ENCODE results near the gene HMMR.
"Not testable (repeated sequence)": the region's sequence is repeated elsewhere in the genome, so short reads cannot be mapped to it uniquely, and the experiment has no call there.

Gene HMMR

DNA sequence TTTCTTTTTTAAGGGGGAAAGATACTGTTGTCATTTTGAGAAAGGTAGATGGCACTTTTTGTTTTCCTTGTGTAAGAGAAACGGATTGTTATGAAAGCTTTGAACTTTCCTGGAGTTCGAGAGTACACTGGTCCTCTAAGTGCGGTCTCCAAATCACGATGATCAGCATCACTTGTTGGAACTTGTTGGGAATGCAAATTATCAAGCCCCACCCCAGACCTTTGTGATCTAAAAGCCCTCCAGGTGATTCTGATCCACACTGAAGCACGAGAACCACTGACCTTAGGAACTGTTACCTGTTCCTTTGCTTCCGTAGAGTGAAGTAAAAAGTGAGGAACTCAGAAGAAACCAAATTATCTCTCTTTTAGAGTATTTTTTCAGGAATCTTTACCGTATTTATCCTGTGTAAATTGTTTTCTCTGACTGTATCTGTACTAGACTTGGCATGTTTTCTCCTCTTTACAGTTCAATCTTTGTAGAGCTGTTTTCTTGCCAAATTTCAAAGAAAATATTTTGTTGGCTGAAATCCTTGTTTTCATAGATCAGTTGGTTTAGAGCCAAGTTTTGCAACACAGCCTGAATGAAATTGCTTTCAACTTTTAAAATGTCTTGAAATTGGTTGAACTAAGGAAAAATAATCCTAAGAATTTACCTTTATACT, 49.0 kb downstream of the HMMR start:
- DNase-seq: no peak

DNA sequence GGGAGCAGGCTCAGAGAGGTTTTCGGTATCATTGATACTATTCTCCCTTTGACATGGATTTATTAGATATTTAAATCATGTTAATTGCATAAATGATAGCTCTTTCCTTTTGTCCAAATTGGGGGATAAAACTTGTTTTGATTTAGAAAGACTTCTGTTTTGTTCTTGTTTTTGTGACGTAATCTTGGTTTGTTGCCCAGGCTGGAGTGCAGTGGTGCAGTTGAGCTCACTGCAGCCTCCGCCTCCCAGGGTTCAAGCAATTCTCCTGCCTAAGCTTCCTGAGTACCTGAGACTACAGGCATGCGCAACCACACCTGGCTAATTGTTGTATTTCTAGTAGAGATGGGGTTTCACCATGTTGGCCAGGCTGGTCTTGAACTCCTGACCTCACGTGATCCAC, 52.1 kb downstream of the HMMR start:
- DNase-seq: no peak

DNA sequence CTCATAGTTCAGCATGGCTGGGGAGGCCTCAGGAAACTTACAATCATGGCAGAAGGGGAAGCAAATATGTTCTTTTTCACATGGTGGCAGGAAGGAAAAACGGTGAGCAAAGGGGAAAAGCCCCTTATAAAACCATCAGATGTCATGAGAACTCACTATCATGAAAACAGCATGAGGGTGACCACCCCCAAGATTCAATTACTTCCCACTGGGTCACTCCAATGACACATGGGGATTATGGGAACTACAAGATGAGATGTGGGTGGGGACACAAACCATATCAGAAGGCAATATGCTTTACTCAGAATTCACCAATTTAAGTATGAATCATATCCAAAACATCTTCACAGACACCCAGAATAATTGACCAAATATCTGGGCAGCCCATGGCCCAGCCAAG, 64.7 kb downstream of the HMMR start:
- no peak for DNase-seq

DNA sequence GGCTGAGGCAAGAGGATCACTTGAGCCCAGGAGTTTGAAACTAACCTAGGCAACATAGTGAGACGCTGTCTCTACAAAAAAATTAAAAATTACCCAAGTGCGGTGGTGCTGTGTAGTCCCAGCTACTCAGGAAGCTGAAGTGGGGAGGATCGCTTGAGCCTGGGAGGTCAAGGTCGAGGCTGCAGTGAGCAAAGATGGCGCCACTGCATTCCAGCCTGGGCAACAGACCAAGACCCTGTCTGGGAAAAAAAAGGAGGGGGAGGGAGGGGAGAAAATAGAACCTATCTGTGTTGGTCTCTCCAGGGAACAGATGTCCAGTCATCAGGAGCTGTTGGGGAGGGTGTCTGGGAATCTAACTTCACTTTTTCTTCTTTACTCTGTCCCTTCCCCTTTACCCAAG, 69.3 kb downstream of the HMMR start:
- no peak for DNase-seq

DNA sequence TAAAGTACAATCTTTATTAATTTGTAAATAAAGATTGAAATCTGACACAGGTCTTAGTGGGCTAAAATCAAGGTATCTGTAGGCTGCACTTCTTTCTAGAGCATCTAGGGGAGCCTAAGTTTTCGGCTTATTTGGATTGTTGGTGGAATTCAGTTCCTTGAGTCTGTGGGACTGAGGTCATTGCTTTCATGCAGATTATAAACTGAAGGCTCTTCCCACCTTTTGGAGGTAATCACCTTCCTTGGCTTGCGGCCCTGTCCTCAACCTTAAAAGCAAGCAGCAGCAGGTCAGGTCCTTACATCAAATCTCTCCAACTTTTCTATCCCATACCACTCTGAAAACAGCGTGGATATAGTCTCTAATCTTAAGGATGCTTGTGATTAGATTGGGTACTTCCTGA, 70.8 kb downstream of the HMMR start:
- no peak for DNase-seq

DNA sequence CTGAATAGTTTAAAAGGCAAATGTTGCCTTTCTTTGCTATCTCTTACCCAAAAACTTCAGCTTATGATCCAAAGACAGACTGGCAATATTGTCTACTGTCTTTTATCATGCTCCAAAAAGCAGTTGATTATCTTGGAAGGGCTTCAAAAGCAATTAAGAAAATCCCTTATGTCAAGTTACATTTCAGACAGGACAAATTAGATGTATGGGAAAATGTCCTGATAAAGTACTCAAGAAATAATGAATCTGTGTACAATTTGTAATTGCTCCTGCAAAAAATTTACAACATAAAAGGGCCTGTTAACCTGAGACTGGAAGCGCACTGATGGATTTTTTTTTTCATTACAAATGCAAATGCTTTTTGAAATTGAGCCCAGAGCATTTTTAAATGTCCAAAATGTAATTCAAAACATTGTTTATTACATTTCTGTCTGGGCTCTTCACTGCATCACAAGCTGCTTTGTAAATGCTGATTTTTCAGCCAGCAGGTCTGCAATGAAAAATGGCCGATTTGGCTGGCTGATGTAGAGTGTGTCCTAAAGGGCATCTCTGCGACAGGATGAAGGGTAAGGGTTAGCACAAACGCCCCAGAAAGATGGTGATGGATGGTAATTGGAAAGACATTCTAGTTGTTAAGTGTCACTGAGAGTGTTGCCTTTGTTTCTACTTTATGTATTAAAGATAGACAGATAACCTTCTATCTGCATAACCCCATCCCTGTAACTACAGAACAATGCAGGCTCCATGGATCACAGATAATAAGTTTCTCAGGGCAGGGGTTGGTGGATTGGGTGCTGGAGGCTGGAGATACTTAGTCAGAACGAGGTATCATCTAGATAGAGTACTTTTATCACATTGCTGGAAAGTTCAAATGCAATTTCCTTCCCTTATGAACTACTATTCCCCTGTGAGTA, 72.0 kb downstream of the HMMR start:
- DNase-seq: no peak

DNA sequence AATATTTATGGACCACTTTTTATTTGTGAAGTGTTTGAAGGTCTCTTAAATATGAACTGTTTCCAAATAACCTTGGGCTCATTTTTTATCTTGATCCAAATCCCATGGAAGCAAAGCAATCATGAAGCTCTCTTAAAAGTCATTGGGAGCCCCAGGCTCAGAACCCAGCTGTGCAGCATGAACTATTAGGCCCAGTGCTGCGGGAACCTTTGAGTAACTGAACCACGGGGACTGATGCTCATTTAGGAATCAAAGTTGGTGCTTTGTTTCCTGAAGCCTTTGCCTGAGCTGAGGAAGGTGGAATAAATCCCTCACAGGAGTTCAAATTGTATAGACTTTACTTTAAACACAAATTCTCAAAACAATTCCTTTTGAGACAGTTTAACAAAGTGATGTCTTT, 72.8 kb downstream of the HMMR start:
- DNase-seq: no peak

DNA sequence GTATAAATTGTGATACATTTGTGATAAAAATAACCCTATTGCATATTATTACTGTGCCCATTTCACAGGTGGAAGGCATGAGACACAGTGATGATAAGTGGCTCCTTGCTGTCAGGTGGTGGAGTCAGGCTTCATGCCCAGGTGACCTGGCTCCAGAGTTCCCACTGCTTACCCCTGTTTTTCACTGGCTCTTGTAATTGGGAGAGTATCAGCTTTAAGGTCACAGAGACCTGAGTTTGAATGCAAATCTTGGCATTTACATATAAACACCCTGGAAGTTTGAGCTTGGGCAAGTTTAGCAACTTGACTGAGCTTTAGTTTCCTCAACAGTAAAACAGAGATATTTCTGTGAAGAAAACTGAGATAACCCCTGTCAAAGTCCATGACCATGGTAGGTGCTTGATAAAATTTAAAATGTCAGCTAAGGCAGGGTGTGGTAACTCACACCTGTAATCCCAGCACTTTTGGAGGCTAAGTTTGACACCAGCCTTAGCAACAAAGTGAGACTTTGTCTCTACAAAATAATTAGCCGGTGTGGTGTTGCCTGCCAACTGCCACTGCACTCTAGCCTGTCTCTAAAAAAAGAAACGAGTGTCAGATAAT, 74.2 kb downstream of the HMMR start:
- no peak for DNase-seq

DNA sequence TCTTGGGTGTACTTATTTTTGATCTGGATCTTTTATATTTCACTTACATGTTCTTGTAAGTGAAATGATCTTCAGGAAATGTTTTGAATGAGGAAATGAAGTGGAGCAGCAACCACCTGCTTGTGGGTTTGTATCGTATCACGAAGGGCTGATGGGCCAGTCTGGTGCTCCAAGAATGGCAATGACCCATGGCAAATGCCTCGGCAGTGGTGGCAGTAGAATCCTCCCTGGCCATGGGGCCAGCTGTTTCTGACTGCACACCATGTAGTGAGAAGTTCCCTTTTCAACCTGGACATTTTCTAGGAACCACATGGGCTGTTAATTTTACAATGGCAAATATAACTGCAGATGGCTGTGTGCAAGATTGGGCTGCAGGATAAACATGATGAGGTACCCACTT, 74.9 kb downstream of the HMMR start:
- no peak for DNase-seq

DNA sequence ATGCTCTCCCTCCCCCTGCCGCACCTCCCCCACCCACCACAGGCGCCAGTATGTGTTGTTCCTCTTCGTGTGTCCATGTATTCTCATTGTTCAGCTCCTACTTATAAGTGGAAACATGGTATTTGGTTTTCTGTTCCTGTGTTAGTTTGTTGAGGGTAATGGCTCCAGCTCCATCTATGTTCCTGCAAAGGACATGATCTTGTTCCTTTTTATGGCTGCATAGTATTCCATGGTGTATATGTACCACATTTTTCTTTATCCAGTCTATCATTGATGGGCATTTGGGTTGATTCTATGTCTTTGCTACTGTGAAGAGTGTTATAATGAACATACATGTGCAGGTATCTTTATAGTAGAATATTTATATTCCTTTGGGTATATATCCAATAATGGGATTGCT, 76.0 kb downstream of the HMMR start:
- not testable (repeated sequence) for DNase-seq

DNA sequence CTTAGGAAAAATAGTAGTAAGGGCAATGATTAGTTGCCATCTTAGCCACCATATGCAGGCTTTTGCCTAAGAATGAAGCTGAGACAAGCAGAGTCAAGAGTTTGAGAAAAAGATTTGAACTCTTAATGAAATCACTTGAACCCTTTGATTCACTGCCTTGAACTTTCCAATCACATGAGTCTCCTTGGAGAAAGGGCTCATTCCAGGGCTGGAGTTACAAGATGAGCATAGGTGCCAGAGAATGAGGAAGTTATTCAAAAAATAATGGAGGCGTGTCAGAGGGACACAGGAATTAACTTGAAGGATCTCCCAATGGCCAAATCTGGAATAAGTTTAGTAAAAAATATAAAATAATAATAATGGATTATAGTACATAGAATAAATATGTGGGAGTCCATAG, 80.3 kb downstream of the HMMR start:
- no peak for DNase-seq
